ENCODE data around the gene CD320. TPM values are rescaled to one million over a fixed set of nuclear protein-coding genes. Genes with fewer than 3 reads are reported as not detected.

Gene CD320
- total and polyA plus RNA-seq, 12 donors, result 12.0 to 129 (median 57.1) TPM

Other genes with a start within 250 kb of the CD320 start
- under 1 TPM in 2 of 9 donors, not detected in 7; 0.04 to 0.28 TPM for gene FBN3, start 158.8 kb downstream of the CD320 start, total RNA-seq
- gene FBN3, start 158.8 kb downstream of the CD320 start, polyA plus RNA-seq, result under 1 TPM in 2 of 3 donors, not detected in 1; 0.03 to 0.64 TPM
- gene CERS4, start 99.0 kb downstream of the CD320 start, total RNA-seq, result 10 to 100 TPM; 11.7 to 64.4 (median 33.9) TPM
- 10 to 100 TPM in 2 of 3 donors, 1 to 10 TPM in 1; 5.5 to 34.9 (median 26.5) TPM for gene CERS4, start 99.0 kb downstream of the CD320 start, polyA plus RNA-seq
- gene NDUFA7, start 13.0 kb upstream of the CD320 start, total RNA-seq, result 100 to 1,000 TPM in 1 of 9 donors, 10 to 100 TPM in 7, 1 to 10 TPM in 1; 5.3 to 208 (median 73.7) TPM
- 100 to 1,000 TPM; 140 to 502 (median 202) TPM for gene NDUFA7, start 13.0 kb upstream of the CD320 start, polyA plus RNA-seq
- 1,000 to 10,000 TPM in 4 of 9 donors, 100 to 1,000 TPM in 5; 220 to 1,896 (median 578) TPM for gene RPS28, start 13.1 kb upstream of the CD320 start, total RNA-seq
- gene RPS28, start 13.1 kb upstream of the CD320 start, polyA plus RNA-seq, result 1,000 to 10,000 TPM in 1 of 3 donors, 100 to 1,000 TPM in 2; 155 to 1,715 (median 649) TPM
- gene KANK3, start 34.9 kb upstream of the CD320 start, total RNA-seq, result 10 to 100 TPM in 7 of 9 donors, 1 to 10 TPM in 2; 6.8 to 27.7 (median 16.4) TPM
- 10 to 100 TPM in 2 of 3 donors, under 1 TPM in 1; 0.38 to 27.8 (median 23.6) TPM for gene KANK3, start 34.9 kb upstream of the CD320 start, polyA plus RNA-seq
- 100 to 1,000 TPM in 2 of 9 donors, 10 to 100 TPM in 5, 1 to 10 TPM in 1, under 1 TPM in 1; 0.33 to 141 (median 23.3) TPM for gene ANGPTL4, start 55.8 kb upstream of the CD320 start, total RNA-seq
- 10 to 100 TPM in 2 of 3 donors, 1 to 10 TPM in 1; 4.9 to 54.0 (median 46.8) TPM for gene ANGPTL4, start 55.8 kb upstream of the CD320 start, polyA plus RNA-seq
- 100 to 1,000 TPM in 3 of 9 donors, 10 to 100 TPM in 6; 10.7 to 155 (median 79.5) TPM for gene RAB11B, start 82.0 kb upstream of the CD320 start, total RNA-seq
- gene RAB11B, start 82.0 kb upstream of the CD320 start, polyA plus RNA-seq, result 100 to 1,000 TPM in 1 of 3 donors, 10 to 100 TPM in 2; 24.6 to 147 (median 64.9) TPM
- 100 to 1,000 TPM in 3 of 9 donors, 10 to 100 TPM in 6; 18.9 to 200 (median 61.6) TPM for gene MARCHF2, start 104.9 kb upstream of the CD320 start, total RNA-seq
- gene MARCHF2, start 104.9 kb upstream of the CD320 start, polyA plus RNA-seq, result 10 to 100 TPM; 13.1 to 47.3 (median 44.2) TPM
- gene HNRNPM, start 136.6 kb upstream of the CD320 start, total RNA-seq, result 100 to 1,000 TPM in 4 of 9 donors, 10 to 100 TPM in 5; 51.7 to 164 (median 78.0) TPM
- gene HNRNPM, start 136.6 kb upstream of the CD320 start, polyA plus RNA-seq, result 100 to 1,000 TPM in 1 of 3 donors, 10 to 100 TPM in 2; 65.0 to 262 (median 76.7) TPM
- 1 to 10 TPM in 6 of 9 donors, under 1 TPM in 3; 0.24 to 3.1 (median 1.9) TPM for gene PRAM1, start 194.3 kb upstream of the CD320 start, total RNA-seq
- 10 to 100 TPM in 1 of 3 donors, 1 to 10 TPM in 1, under 1 TPM in 1; 0.20 to 21.4 (median 4.4) TPM for gene PRAM1, start 194.3 kb upstream of the CD320 start, polyA plus RNA-seq
- 10 to 100 TPM in 8 of 9 donors, 1 to 10 TPM in 1; 2.9 to 64.6 (median 25.0) TPM for gene ZNF414, start 205.8 kb upstream of the CD320 start, total RNA-seq
- 100 to 1,000 TPM in 1 of 3 donors, 10 to 100 TPM in 1, 1 to 10 TPM in 1; 5.2 to 103 (median 49.6) TPM for gene ZNF414, start 205.8 kb upstream of the CD320 start, polyA plus RNA-seq